HG03045 (cell line): ENCODE results near the gene PCDHA13.
"Not testable (repeated sequence)": the region's sequence is repeated elsewhere in the genome, so short reads cannot be mapped to it uniquely, and the experiment has no call there.

Experiments used
- ATAC-seq: cut with Tn5 transposase; IDR thresholded peaks from one replicate; pipeline ENCODE4 v1.9.1; 2021; ENCODE audit warnings: mild to moderate bottlenecking, moderate library complexity; ENCODE audit not compliant: unreplicated experiment

The PCDHA13 gene

DNA sequence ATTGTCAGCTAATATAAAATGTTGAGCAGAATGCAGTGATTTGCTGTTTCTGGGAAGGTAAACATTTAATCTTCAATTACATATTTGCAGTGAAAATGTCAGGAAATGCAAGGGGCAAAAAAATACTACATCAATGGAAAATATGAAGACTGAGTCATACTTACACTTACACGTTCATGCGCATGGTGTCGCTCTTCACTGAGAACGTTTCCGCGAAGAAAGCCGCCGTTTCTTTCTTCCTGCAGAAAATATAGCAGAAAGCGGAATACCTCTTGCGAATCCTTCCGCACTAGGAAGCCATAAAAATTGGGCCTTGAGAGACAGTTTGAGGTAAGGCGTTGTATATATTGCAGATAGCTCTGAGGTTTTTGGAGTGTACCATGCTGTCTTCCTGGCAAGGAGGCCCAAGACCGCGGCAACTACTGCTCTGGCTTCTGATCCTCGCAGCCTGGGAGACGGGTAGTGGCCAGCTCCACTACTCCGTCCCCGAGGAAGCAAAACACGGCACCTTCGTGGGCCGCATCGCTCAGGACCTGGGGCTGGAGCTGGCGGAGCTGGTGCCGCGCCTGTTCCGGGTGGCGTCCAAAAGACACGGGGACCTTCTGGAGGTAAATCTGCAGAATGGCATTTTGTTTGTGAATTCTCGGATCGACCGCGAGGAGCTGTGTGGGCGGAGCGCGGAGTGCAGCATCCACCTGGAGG is at the start of gene PCDHA13:
TSS of gene PCDHA13 (plus strand) at position 236 of the 702 bp plus-strand sequence. CDS start at position 381, 145 bp downstream.
- ATAC-seq: no peak

DNA sequence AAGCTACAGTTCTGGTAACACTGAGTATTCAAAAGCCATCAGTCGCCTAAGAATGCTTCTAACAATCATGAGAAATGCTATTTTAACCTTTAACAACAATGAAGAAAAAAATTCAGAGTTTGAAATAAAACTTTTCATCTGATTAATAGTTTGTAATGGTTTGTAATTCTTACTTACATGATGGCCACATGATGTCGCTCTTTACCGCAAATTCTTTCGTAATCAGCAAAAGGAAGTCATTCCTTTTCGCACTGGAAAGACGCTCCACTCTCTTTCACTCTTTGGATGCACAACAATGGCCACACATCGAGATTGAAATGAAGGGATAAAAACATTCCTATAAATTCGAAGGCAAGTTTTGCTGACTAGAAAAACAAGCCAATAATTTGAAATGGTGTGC is 47.9 kb upstream of the PCDHA13 start, which contains the start of gene PCDHA7:
TSS of gene PCDHA7 (plus strand) at position 277 of the 400 bp plus-strand sequence. CDS start at position 392, 115 bp downstream.
- no peak for ATAC-seq

DNA sequence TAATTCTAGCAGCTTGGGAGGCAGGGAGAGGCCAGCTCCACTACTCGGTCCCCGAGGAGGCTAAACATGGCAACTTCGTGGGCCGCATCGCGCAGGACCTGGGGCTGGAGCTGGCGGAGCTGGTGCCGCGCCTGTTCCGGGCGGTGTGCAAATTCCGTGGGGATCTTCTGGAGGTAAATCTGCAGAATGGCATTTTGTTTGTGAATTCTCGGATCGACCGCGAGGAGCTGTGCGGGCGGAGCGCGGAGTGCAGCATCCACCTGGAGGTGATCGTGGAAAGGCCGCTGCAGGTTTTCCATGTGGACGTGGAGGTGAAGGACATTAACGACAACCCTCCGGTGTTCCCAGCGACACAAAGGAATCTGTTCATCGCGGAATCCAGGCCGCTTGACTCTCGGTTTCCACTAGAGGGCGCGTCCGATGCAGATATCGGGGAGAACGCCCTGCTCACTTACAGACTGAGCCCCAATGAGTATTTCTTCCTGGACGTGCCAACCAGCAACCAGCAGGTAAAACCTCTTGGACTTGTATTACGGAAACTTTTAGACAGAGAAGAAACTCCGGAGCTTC is 47.4 kb upstream of the PCDHA13 start:
- ATAC-seq: not testable (repeated sequence)

DNA sequence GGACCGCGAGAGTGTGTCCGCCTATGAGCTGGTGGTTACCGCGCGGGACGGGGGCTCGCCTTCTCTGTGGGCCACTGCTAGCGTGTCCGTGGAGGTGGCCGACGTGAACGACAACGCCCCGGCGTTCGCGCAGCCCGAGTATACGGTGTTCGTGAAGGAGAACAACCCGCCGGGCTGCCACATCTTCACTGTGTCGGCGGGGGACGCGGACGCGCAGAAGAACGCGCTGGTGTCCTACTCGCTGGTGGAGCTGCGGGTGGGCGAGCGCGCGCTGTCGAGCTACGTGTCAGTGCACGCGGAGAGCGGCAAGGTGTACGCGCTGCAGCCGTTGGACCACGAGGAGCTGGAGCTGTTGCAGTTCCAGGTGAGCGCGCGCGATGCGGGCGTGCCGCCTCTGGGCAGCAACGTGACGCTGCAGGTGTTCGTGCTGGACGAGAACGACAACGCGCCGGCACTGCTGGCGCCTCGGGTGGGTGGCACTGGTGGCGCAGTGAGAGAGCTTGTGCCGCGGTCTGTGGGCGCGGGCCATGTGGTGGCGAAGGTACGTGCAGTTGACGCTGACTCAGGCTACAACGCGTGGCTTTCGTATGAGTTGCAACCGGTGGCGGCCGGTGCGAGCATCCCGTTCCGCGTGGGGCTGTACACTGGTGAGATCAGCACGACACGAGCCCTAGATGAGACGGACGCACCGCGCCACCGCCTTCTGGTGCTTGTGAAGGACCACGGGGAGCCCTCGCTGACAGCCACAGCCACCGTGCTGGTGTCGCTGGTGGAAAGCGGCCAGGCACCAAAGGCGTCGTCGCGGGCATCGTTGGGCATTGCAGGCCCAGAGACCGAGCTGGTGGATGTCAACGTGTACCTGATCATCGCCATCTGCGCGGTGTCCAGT is 46.1 kb upstream of the PCDHA13 start:
- no peak for ATAC-seq

DNA sequence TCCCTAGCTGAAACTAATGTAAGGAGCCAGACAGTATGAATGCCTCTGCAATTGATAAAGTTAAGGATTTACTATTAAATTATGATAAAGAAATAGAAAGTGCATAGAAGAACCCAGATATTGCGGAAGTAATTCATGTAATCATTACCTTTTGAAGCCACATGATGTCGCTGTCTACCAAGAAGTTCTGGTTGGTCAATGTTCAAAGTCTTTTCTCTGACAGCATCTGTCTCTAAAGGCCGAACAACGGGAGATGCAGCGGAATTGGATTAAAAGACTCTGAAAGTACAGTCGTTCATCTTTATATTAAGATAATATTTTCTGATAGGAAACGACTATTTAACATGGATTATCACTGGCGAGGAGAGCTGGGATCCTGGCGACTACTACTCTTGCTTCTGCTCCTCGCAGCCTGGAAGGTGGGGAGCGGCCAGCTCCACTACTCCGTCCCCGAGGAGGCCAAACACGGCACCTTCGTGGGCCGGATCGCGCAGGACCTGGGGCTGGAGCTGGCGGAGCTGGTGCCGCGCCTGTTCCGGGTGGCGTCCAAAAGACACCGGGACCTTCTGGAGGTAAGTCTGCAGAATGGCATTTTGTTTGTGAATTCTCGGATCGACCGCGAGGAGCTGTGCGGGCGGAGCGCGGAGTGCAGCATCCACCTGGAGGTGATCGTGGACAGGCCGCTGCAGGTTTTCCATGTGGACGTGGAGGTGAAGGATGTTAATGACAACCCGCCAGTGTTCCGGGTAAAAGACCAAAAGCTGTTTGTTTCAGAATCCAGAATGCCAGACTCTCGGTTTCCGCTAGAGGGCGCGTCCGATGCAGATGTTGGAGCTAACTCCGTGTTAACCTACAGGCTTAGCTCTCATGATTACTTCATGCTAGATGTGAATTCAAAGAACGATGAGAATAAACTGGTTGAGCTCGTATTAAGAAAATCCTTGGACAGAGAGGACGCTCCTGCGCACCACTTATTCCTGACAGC is 40.7 kb upstream of the PCDHA13 start, which contains the start of gene PCDHA8:
TSS of gene PCDHA8 (plus strand) at position 210 of the 985 bp plus-strand sequence. CDS start at position 345, 135 bp downstream.
- ATAC-seq: no peak

DNA sequence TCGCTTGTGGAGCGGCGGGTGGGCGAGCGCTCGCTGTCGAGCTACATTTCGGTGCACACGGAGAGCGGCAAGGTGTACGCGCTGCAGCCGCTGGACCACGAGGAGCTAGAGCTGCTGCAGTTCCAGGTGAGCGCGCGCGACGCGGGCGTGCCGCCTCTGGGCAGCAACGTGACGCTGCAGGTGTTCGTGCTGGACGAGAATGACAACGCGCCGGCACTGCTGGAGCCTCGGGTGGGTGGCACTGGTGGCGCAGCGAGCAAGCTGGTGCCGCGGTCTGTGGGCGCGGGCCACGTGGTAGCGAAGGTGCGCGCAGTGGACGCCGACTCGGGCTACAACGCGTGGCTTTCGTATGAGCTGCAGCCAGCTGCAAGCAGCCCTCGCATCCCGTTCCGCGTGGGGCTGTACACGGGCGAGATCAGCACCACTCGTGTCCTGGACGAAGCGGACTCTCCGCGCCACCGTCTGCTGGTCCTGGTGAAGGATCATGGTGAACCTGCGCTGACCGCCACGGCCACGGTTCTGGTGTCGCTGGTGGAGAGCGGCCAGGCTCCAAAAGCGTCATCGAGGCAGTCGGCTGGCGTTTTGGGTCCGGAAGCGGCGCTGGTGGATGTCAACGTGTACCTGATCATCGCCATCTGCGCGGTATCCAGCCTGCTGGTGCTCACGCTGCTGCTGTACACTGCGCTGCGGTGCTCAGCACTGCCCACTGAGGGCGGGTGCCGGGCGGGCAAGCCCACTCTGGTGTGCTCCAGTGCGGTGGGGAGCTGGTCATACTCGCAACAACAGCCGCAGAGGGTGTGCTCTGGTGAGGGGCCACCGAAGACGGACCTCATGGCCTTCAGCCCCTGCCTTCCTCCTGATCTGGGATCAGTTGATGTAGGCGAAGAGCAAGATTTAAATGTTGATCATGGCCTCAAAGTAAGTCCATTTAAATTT is 38.9 kb upstream of the PCDHA13 start:
- no peak for ATAC-seq

DNA sequence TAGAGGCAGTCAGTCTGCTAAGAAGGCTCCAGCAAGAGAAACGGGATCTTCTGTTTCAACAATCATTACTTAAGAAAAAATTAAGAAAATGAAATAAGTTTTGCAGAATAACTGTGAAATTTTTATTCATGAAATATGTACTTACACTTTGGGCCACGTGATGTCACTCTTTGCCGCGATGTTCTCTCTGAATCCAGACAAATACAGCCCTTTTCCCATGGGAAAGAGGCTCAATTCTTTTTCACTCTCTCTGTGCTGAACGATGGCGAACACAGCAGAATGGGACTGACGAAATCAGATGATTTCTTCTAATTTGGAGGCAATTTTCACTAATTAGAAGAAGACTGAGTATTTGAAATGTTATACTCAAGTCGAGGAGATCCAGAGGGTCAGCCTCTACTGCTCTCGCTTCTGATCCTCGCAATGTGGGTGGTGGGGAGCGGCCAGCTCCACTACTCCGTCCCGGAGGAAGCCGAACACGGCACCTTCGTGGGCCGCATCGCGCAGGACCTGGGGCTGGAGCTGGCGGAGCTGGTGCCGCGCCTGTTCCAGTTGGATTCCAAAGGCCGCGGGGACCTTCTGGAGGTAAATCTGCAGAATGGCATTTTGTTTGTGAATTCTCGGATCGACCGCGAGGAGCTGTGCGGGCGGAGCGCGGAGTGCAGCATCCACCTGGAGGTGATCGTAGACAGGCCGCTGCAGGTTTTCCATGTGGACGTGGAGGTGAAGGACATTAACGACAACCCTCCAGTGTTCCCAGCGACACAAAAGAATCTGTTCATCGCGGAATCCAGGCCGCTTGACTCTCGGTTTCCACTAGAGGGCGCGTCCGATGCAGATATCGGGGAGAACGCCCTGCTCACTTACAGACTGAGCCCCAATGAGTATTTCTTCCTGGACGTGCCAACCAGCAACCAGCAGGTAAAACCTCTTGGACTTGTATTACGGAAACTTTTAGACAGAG is 33.5 kb upstream of the PCDHA13 start, which contains the start of gene PCDHA9:
TSS of gene PCDHA9 (plus strand) at position 244 of the 964 bp plus-strand sequence. CDS start at position 358, 114 bp downstream.
- not testable (repeated sequence) for ATAC-seq

- ATAC-seq: not testable (repeated sequence)
Measured at GRCh38 chr5:140849831-140850634, 31.9 kb upstream of the PCDHA13 start.

DNA sequence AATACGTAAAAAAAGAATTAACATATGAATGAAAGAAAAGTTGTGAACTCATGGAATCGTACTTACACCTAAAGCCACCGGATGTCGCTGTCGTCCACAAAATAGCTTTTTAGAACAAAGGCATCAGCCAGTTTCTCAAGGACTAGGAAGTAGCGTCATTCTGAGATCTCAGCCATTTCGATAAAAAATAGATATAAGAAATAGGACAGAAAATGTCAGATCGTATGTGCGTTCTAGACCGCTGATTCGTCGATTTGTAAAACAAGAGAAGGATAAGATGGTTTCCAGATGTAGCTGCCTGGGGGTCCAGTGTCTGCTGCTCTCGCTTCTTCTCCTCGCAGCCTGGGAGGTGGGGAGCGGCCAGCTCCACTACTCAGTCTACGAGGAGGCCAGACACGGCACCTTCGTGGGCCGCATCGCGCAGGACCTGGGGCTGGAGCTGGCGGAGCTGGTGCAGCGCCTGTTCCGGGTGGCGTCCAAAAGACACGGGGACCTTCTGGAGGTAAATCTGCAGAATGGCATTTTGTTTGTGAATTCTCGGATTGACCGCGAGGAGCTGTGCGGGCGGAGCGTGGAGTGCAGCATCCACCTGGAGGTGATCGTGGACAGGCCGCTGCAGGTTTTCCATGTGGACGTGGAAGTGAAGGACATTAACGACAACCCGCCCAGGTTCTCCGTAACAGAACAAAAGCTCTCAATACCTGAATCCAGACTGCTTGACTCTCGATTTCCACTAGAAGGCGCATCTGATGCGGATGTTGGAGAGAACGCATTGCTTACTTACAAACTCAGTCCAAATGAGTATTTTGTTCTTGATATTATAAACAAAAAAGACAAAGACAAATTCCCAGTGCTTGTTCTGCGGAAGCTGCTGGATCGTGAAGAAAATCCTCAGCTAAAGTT is 25.9 kb upstream of the PCDHA13 start, which contains the start of gene PCDHA10:
TSS of gene PCDHA10 (plus strand) at position 126 of the 903 bp plus-strand sequence. CDS start at position 278, 152 bp downstream.
- ATAC-seq: no peak

- ATAC-seq: no peak
Measured at GRCh38 chr5:140857177-140857986, 24.5 kb upstream of the PCDHA13 start.

DNA sequence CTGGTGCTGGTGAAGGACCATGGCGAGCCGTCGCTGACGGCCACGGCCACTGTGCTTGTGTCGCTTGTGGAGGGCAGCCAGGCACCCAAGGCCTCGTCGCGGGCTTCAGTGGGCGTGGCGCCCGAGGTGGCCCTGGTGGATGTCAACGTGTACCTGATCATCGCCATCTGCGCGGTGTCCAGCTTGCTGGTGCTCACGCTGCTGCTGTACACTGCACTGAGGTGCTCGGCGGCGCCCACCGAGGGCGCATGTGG is 24.0 kb upstream of the PCDHA13 start:
- no peak for ATAC-seq

GRCh38 chr5:140862441-140863295 is 19.3 kb upstream of the PCDHA13 start:
- ATAC-seq: no peak

GRCh38 chr5:140868721-140869554 is 13.0 kb upstream of the PCDHA13 start, which contains the start of gene PCDHA11:
TSS of gene PCDHA11 (plus strand) at chr5:140868957. CDS start at chr5:140869104, 147 bp downstream.
- ATAC-seq: no peak
